Stimulated activated CD8-positive, alpha-beta memory T cell treated with anti-CD3 and anti-CD28 coated beads, Interleukin-2, amount 100 ng/mL, for 48 hours (primary cell): ENCODE results near the gene UNKL.

Experiments used
- DNase-seq, 2 donors: peaks; one replicate each; pipeline ENCODE4 v3.0.0-alpha.2; 2020; ENCODE audit warnings: low read depth in 2 of 2

UNKL gene

GRCh38 chr16:1325673-1326371 lies 88.7 kb downstream of the UNKL start:
- DNase-seq = no peak

GRCh38 chr16:1325261-1325660 lies 89.2 kb downstream of the UNKL start:
- DNase-seq = no peak

DNA sequence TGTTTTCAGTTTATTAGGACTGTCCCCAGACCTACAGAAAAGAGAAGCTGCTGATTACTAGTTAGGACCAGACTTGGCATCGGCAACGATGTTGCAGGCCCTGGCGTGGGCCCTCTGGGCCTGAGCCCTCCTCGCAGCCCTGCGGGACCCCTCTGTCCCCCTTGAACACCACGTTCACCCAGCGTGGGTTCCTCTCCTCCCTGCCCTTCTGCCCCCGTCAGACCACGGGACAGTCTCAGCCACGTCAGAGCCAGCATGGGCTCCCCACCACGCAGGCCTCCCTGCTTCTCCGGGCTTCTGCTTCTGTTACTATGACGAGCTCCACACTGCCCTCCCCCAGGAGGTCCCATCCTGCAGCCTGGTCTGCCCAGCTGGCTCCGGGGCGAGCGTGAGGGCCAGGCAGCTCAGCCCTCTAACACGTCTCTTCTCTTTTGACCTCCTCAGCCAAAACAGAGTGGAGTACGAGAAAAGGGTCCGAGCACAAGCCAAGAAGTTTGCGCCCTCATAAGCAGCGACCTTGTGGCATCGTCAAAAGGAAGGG lies 90.1 kb downstream of the UNKL start:
- no peak for DNase-seq

DNA sequence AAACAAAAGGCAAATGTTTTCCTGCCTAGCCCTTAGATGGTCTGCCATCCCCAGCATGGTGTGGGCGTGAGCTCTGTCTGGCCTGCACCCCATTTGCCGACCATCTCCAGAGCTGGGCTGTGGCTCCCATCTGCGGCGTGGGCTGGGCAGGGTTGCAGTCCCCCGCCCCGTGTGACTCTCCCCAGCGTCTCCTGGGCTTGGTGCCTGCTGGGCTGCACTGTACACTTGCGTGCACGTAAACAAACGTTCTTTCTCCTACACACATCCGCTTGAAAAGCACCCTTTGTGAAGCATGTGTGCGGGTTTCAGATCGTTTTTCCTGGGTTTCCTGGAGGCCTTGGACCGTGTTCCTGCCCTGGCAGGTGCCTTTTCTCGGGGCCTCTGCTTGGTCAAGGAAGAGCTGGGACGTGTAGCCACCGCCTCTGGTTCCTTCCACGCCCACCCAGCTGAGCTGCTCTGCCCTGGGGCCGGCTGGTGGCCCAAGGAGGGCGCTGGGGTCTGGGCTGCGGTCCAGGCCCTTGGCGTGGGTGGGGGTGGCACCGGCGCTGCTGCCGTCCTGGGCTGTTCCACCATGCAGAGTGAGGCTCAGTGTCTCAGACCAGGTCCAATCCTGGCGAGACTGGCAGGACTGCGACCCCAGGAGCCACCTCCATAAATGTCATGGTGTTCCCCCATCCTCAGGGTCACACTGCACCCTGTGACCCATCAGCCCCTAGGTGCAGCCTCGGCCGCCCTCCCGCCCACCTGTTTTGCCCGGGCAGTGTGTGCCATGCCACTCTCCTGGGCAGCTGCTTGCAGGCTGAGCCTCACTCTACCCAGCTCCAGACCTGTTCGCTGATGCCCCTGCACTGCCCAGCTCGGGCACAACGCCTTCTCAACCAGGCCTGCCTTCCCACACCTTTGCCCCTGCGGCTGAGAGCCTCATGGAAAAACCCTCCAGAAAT lies 90.9 kb downstream of the UNKL start:
- DNase-seq = no peak

- no peak for DNase-seq
Measured at GRCh38 chr16:1322407-1322806, 92.1 kb downstream of the UNKL start.

- DNase-seq = no peak
Measured at GRCh38 chr16:1320658-1321240, 93.8 kb downstream of the UNKL start.

DNA sequence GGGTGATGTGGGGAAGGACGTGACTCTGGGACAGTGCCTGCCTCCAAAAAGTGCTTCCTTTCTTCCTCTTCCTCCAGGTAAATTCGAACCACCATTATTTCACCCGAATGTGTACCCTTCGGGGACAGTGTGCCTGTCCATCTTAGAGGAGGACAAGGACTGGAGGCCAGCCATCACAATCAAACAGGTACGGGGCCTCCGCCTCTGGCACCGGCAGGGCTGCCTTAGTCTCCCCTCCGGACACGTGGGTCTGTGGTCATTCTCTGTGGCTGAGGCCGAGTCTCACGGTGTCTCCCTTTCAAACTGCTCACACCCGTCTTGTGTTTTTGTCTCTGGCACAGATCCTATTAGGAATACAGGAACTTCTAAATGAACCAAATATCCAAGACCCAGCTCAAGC lies 94.4 kb downstream of the UNKL start:
- no peak for DNase-seq

- no peak for DNase-seq
Measured at GRCh38 chr16:1319041-1319440, 95.5 kb downstream of the UNKL start.

DNA sequence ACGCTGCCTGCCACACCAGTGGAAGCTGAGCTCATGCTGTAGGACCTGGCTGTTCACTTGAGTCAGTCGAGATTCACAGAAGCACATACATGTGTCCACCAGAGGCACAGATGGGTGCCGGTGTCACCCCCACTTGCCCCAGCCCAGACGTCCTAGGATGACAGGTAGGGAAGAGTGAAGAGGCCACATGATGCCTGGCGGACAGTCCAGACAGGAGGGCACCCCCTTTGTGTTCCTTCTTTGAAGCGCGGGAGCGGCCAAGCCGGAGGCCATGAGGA lies 96.3 kb downstream of the UNKL start:
- DNase-seq = no peak

- DNase-seq = no peak
Measured at GRCh38 chr16:1317479-1318267, 96.8 kb downstream of the UNKL start.

DNA sequence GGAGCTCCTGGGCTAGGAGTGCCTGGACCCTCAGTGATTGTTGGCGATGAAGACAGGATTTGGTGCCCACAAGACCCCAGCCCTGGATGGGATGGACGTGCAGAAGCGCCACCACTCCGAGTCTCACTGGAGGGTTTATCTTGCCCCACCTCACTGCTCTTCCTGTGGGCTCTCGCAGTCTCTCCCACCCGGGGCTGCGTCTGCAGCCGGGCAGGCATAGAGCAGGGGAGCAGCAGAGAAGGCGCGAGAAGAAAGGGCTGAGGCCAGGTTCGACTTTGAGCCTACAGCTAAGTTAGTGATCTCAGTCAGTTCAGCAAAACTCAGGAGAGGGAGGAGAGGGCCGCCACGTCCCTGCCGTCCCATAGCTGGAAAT lies 98.5 kb downstream of the UNKL start:
- DNase-seq = no peak

GRCh38 chr16:1315081-1316032 lies 99.1 kb downstream of the UNKL start:
- no peak for DNase-seq

GRCh38 chr16:1314399-1315068 lies 100.0 kb downstream of the UNKL start:
- no peak for DNase-seq

GRCh38 chr16:1313721-1314369 lies 100.7 kb downstream of the UNKL start:
- DNase-seq = no peak
